ENCODE measurements around the gene TEX29.

Gene TEX29

DNA sequence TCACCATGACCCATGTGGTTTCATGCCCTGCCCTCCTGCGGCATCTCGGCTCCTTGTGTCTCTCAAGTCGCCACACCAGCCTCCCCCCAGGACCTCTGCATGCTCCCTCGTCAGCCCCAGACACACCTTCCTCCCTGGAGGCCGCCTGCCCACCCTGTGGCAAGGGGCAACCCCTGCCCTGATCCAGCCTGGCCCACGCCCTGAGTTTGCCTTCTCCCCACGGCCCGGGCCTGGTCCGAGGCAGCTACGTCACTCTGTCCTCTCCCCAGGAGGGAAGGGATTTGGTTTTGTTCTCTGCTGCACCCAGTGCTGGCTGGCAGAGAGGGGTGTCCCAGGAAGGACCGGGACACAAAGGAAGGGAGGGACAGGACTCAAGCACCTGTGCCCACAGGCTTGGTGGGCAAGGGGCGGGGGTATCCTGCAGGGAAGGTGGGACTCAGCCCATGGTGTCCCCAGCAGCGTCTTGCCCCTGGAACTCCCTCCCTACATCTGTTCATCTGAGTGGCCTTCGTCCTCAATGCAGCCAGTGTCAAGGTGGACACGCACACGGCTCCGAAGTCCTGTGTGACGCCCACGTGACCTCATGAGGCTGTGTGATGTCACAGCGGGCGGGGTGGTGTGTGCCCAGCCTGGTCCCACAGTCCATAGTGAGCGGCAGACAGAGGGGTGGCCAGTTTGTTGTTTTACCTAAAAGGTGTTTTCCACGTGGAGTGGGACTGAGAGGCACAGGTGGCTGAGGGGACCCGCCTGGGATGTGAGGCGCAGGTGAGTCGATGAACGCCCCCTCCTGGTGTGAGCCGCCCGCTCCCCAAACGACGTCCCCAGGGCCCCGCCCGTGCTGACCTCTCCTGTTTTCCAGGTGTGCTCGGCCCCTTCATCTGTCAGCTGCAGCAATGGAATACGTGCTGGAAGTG lies at the start of gene TEX29:
TEX29 (plus strand) TSS at position 645 of the 914 bp plus-strand sequence; CDS start at position 894, 249 bp downstream.
- no peak for DNase-seq

DNA sequence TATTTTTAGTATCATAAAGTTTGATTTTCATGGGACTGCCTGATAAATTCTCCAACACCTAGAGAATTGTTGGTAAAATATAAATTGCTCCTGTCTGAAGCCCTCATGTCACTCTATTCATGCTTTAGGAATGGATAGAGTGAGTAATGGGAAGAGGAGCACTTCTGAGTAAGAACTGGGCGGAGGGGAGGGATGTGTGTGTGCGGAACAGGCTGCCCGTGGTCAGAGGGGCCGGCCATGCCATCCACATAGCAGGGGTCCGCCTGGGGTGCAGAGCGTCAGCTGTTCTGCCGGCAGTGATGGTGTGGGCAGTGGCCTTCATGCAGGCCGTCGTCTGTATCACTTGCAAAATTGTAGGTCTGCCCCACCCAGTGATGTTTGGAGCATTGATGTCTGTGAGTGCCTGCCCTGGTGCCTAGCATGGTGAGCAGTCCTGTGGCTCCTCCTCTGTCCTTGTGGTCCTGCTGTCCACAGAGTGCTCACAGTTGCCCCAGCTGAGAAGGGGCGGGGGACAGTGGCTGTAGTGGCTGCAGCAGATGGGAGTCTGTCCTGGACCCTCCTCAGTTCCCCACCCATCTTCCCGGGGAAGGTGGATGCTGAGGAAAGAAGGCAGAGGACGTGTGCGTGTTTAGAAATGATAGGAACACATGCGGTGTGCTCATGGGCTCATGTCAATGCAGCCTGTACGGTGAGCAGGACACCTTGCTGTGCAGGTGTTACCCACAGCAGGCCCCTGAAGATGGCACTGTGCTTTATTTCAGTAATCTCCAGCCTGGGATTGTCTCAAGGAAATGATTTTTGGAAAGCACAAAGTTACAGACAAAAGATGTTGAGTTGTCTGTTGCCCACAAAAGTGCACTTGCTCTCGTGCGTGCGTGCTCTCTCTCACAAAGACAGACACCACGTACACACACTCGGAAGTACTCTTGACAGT lies 49.4 kb upstream of the TEX29 start:
- DNase-seq, result no peak

DNA sequence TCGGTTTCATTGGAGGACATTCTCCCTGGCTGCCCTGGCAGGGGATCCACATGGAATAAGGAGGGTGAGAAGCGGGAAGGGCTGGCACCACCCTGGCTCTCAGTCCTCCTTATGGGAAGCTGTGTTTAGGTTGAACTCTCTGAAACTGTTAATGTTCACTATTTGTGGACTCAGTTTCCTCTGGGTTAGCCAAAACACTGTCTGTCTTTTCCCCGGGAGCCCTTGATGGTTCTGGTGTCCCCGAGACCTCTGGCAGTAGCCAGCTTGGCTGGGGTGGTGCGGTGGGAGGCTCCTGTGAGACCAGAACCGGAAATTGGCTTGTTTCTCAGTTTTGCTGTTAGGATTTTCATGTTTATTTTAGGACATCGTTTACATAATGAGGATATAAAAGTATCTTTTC lies 48.3 kb upstream of the TEX29 start:
- DNase-seq, result no peak

DNA sequence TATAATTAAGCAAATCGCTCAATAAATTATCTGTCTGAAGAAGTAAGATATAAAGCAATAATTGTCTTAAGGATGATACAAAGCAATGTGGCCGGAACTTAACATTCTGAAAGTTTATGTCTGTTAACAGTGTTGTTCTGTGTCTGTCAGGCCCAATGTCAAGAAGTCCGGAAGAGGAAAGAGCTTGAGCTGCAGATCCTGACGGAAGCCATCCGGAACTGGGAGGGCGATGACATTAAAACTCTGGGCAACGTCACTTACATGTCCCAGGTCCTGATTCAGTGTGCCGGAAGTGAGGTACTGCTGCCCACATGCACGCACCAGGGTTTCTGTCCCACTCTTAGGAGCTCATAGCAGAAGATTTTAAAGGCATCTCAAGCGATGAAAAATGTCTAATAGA lies 45.1 kb upstream of the TEX29 start:
- DNase-seq, result no peak

DNA sequence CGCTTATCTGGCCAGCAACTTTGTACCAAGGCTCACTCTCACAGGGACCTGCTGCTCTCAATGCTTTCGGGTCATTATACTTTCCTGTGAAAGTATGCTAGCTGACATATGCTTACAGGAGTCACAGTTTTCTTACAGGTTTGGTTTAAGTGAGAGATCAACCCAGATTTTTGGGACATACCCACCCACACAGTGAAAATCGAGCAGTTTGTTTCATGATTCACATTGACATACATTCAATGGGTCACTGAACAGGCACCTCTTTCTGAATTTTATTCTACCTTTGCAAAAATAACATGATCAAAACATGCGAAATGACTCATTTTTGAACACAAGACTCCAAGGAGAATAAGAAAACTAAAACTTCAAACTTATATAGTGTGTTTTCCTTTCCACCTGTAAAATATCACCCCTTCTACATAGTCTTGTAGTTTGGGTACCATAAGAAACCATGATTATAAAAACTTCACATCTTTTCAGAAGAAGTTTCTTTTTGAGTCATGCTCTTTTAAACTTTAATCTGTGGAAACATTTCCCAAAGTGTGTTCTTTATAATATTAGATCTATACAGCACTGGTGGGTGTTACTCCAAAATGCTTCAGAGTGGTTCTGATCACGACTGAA lies 44.3 kb upstream of the TEX29 start:
- DNase-seq, result no peak

DNA sequence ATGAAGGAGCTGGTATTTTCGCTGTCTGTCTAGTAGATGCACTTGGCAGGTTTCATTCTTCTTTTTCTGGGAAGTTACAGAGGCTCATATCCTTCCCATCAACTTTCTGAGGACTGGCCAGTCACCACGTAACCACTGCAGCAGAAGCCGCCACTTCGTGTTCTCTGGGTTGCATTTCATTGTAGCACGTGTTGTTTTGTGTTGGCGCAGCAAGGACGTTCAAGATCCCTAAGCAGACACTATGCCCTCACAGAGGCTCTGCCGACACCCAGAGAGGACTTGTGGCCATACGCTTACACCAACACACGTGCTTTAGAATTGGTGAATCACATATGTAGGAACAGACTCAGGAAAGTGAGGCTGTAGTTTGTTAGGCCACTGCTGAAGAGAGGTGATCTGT lies 42.2 kb upstream of the TEX29 start:
- no peak for DNase-seq

DNA sequence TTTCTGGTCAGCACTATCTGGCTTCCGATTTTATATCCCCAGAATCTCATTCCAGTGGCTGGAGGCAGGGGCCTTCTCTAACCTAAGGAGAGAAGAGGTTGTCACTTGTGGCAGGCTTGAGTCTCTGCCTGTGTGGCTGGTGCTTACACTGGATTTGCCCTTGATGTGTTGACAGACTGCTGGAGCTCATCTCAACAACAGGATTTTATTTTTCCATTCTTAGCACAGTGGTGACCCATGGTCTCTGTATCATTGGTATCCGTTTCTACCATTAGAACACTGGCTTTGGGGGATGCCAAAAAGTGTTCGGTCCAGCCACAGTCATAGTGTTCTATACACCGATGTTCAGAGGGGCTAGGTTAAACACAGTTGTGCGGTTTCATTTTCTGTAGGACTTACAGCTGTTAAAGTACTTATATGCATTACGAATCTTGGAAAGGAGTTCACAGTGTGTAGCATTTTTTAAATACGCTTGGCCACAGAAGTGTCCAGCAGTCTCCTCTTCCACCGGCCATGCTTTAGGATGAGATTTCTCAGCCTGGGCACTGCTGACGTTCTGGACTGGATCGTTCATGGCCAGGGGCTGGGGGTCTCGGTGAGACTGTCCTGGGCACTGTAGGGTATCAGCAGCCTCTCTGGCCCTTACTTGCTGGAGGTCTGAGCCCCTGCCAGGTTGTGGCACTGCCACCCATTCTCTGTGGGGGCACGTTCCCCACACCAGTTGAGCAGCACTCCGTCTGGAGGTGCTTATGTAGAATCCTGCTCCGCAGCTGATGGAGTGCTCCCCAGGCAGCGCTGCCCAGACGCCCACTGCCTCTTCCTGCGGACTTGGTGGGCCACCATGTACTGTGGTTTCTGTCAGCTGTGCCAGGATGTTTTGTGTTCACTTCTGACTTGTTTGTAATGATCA lies 41.4 kb upstream of the TEX29 start:
- DNase-seq, result no peak

DNA sequence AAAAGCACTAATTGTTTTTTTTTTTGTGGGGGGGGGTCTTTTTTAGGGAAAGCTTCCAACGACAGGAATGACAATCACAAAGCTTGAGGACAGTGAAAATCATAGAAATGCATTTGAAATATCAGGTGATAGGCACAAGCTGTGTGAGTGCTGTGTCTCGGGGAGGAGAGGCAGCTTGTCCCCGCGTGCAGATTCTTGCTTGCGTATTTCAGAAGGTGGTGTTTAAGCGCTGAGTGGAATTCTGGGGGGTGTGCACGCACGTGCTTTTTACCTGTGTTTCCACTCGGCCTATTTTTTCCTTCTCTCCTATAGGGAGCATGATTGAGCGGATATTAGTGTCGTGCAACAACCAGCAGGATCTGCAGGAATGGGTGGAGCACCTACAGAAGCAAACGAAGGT lies 40.2 kb upstream of the TEX29 start:
- no peak for DNase-seq

DNA sequence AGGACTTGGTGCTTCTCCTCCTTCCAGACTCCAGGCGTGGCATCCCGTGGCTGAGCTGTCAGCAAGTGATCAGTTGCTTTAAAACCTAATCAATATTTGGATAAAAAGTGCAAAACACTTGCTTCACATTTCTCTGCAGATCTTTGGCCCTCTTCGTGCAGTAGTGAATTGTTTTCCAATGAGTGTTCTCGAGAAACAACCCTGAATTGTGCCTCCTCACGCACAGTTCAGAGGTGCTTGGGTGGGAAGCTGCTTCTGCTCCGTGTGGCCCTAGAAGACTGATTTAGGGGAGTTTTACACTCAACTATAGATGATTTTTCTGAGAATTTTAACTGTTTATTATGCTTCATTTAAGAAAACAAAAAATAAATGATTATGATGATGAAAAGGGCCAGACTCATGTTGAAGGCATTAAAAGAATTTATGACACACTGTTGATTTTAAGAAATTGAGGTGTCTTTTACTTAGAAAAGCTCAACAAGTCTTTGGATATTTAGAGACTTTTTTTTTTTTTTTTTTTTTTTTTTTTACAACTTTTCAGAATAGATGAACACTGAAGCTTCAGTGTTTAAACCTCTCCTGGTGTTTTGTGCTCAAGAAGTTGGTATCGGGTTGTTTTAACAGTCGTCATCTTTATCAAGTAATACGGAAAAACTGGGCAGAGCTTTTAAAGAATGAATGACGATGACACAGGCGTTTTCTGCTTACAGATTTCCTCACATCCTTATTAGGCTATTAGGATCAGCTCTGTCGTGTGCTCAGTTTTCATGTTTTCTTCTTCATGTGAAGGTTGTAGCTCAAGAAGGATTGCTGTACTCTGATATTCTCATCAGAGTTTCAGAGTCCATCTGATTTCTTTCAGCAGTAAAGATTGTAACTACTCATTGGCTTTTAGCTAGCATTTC lies 39.5 kb upstream of the TEX29 start:
- no peak for DNase-seq

DNA sequence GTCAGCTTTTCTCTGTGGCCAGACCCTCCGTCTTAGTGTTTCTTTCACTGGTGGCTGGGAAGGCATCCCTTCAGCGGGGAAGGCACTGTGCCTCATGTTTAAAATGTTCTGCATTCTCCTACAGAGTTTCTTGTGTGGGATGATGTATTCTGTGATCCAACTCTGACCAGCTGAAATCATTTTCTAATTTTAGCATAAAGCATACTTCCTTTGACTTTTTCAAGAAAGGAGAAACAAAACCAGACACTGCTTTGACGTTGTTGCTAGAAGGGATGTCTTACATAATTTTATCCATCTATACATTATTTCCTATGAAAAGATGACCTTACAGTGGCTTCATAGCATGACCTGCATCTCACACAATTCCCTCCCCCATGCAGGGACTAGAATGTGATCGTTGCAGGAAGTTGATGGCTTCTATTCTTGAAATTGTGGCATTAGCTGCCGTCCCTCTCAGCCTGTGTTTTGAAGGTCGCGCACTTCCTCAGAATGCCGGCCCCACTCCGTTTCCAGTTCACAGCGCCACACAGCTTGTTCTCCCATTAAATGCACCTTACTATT lies 38.6 kb upstream of the TEX29 start:
- no peak for DNase-seq

DNA sequence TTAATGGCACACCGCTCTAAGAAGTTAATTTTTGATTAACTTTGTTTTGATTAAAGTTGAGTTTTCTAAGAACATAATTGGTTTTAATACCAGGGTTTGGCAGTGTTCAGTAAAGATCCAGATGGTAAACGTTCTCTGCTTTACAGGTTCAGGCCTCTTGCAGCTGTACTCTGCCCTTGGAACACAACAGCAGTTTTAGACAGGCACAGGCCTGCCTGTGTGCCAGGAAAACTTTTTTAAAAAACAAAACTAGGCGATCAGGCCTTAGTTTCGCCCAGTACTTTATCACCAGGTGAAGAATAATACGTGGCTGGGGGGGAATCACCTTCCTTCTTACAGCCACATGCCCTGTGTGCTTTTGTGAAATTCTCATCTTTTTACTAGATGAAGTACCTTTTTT lies 38.0 kb upstream of the TEX29 start:
- peak; percentile 47 for DNase-seq

DNA sequence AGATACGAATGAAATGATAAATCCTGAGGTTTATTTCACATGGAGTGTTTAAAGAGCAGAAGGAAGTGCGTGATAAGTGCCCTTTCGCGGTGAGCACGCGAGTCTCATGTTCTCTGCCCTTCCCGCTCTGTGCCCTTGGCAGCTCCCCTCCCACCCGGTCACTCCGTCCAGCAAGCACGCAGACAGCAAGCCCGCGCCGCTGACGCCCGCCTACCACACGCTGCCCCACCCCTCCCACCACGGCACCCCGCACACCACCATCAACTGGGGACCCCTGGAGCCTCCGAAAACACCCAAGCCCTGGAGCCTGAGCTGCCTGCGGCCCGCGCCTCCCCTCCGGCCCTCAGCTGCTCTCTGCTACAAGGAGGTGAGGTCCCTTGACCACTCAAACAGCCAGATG lies 37.4 kb upstream of the TEX29 start:
- DNase-seq, result no peak

DNA sequence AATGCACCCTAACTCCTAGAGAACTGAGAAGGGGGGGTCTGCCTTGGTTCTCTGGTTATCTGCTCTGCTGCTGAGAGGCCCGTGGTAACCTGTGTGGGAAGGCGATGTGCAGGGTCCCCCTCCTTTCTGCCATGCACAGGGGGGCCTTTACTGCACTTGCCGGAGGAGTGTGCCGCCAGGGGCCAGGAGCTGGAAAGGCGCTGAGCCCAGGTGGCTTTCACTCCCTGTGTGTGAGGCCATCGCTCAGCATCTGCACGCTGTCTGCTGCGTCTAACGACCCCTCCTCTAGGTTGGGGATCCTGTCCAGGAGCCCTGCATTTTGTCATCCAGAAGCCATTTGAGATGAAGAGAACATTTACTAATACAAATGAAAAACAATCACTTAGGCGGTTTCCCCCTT lies 37.0 kb upstream of the TEX29 start:
- no peak for DNase-seq

DNA sequence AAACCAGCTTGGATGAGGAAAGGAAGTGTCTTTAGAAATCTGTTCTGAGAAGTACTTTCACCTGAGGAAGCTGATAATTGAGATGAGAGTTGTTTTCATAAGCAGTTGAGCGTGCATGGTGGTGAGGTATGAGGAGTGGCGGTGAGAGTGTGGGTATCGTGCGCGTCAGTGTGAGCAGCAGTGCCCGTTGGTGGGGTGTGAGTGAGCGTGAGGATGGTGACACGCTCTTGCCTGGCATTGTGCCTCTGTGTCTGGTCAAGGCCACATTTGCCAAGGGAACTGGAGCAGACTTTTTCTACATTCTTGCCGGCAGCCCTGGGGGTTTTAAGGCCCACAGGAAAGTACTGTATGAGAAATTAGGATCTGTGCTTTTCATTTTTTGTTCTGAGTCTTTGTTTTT lies 36.5 kb upstream of the TEX29 start:
- no peak for DNase-seq

DNA sequence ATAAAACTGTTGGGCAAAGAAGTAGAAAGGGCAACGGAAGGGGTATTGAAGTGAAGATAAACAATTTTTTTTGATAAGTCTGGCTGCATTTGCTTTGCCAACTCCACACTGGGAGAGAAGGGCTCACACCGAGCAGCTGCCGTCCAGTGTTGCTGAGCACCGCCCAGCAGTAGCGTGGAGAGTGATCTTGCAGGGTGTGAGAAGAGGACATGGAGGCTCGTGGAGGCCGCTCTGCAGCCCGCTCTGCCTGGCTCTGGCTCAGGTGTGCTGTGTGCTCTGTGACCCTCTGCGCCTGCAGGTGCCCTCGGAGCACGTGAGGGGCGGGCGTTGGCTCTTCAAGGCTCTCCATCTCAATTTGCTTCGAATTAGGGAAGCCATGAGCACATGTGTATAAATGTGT lies 35.9 kb upstream of the TEX29 start:
- DNase-seq, result no peak

DNA sequence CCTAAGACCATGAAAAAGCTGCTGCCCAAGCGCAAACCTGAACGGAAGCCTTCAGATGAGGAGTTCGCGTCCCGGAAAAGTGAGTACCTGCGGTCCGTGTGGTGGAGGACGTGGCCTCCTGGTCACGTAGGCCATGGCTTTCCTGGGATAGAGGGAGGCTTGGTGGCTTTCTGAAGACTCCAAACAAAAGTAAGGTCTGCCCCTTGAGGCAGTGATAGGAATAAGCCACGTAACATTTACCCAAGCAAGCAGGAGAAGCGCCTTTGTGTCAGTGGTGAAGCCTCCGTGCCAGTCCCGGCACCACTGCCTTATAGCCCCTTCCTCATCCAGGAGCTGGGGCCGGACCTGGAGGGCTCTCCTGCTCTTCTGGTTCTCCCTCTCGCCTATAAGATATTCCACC lies 34.3 kb upstream of the TEX29 start:
- no peak for DNase-seq

DNA sequence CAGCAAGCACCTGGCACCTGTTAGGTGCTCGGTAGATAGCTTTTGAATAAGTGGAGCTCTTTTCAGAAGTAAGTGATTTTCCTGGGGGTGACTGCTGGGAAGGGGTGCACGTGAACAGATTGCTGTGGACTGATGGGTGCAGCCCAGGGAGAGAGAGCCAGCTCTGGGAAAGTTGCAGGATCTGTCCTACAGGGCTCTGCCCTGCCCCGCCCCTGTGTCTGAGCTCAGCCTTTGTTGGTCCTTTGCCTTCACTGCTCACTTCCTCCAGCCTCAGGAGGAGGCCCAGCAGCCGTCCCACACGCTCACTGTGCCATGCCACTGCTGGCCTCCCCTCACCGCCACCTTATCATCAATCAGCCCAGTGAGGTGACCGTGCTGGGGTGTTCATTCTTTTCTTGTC lies 33.7 kb upstream of the TEX29 start:
- DNase-seq, result no peak

DNA sequence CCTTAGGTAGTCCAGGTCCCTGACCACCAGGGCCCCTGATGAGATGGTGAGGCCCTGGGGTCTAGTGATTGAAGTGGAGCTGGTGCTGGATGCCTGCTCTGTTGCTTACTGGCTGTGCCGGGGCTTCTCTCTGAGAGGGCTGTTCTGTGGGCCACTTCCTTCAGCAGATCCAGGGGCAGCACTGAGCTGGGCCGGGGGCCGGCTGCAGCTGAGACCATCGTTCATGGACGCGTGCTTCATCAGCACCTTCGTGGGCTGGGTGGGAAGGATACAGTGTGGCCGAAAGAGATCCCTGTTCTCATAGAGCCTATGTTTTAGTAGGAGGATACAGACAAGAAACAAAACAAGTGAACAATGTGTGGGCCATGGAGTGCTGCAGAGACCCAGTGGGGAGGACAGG lies 33.2 kb upstream of the TEX29 start:
- DNase-seq, result no peak

DNA sequence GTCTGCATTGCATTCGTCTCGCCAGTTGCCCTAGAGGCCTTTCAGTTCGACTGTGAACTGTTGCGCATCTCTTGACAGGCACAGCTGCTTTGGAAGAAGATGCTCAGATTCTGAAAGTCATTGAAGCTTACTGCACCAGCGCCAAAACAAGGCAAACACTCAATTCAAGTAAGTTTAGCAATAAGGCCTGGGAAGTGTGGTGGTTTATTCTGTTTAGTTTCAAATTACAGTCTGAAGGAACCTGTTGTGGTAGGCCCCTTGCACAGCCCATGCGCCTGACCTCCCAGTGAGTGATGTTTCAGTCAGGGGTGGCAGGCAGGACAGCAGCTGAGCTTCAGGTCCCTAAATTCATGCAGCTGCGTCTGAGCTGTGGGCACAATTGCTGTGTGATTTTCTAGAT lies 32.2 kb upstream of the TEX29 start:
- no peak for DNase-seq

DNA sequence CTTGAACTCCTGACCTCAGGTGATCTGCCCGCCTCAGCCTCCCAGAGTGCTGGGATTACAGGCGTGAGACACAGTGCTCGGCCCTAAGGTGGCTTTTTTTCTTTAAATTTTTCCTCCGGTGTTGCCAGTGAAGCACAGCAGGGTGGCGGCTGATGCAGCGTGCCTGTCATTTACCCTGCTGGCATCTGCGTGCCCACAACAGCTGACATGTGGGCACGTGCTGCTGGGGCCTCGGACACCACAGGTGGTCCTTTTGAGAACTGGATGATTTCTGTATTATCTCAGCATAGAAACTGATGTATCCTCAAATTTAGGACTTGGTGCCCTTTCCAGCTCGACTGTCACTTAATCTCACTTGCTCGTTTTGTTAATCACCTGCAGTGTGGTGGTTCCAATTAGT lies 31.2 kb upstream of the TEX29 start:
- DNase-seq, result no peak

DNA sequence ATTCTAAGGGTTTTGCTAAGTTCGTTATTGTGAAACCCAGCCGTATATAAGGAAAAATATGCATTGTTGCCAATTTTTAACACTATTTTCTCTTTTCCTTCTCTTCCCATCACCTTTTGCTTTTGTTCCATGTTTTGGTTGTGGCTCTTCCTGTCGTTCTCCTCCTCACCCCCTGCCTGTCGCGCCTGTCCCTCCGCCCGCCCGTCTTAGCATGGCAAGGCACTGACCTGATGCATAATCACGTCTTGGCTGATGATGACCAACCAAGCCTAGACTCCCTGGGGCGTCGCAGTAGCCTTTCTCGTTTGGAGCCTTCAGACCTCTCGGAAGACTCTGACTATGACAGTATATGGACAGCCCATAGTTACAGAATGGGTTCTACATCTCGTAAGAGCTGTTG lies 28.5 kb upstream of the TEX29 start:
- DNase-seq, result no peak

Measured in DMS 273 treated with DMSO at 0.1 percent for 48 hours (cell line).